HepG2 (cell line): ENCODE data around the gene ISG20. TPM values are rescaled to one million over a fixed set of nuclear protein-coding genes. Genes with fewer than 3 reads are reported as not detected.

Experiments
- ATAC-seq: fragments of 200-7000 bp; cut with Tn5 transposase; 3 replicates; pipeline ENCODE4 v1.9.1; 2020; ENCODE audit warnings: mild to moderate bottlenecking, moderate library complexity
- BruUV-seq: library from RNA; stranded (reverse); fragments of 400-500 nt; replicated peaks from 2 replicates; lab custom pipeline; 2021; lab: Mats Ljungman, UMichigan
- CTCF ChIA-PET: fragments of 300-600 bp; formaldehyde crosslinking; extraction: SDS; loops from one replicate; lab custom pipeline; 2021; ENCODE audit warnings: low total read pairs, inconsistent platforms, low intra/inter-chr PET ratio; lab: Yijun Ruan, JAX
- POLR2A ChIA-PET: fragments of 350-600 bp; sonication (Branson Sonifier 250); formaldehyde crosslinking; loops from one replicate; lab custom pipeline; 2020; ENCODE audit warnings: antibody characterized with exemption, inconsistent platforms; lab: Yijun Ruan, JAX
- DNase-seq: peaks from one replicate; pipeline ENCODE4 v3.0.0-alpha.2; 2015; ENCODE audit warnings: low spot score
- FAIRE-seq: peaks from 3 replicates; lab custom pipeline; 2011; peaks lifted over from hg19 to GRCh38; lab: Jason Lieb, UNC
- H2AFZ ChIP-seq: one replicate; pipeline ENCODE4 v1.6.1; 2011; ENCODE audit warnings: low read length, inconsistent platforms
- H3K27ac ChIP-seq: fragments of 300-600 bp; 3 replicates; pipeline ENCODE4 v1.8.0; 2011; ENCODE audit warnings: mixed run types, mild to moderate bottlenecking, mixed read lengths, low read length, inconsistent platforms; ENCODE audit not compliant: insufficient read depth; ENCODE audit errors: extremely low read length
- H3K27me3 ChIP-seq, 2 experiments: fragments of 200-600 bp in 1 of 2; 2 replicates in 1 of 2; 3 replicates in 1 of 2; pipeline versions ENCODE4 v1.6.0 to v1.8.0; 2011; ENCODE audit warnings: low read length in 2 of 2, mild to moderate bottlenecking in 2 of 2, moderate library complexity in 2 of 2, inconsistent platforms in 1 of 2; ENCODE audit not compliant: insufficient read depth in 2 of 2, control insufficient read depth in 1 of 2
- H3K36me3 ChIP-seq, 2 experiments: fragments of 200-600 bp in 1 of 2; replicated peaks in 1 of 2; 2 replicates in 1 of 2; 3 replicates in 1 of 2; pipeline versions ENCODE4 v1.5.1 to v1.8.0; 2011; ENCODE audit warnings: low read length in 2 of 2, inconsistent platforms in 1 of 2; ENCODE audit not compliant: insufficient read depth in 2 of 2, control insufficient read depth in 1 of 2
- H3K4me1 ChIP-seq: 2 replicates; pipeline ENCODE4 v1.5.1; 2012; ENCODE audit warnings: low read length, inconsistent platforms; ENCODE audit not compliant: insufficient read depth
- H3K4me2 ChIP-seq: 2 replicates; pipeline ENCODE4 v1.6.0; 2011; ENCODE audit warnings: low read depth, low read length, inconsistent platforms
- H3K4me3 ChIP-seq, 3 experiments: fragments of 200-600 bp in 1 of 3; sonication (generic), shearing (Covaris generic) in 1 of 3; replicated peaks in 1 of 3; 2 replicates each; pipeline ENCODE4 v1.5.1; 2011 to 2016; ENCODE audit warnings: low read length in 3 of 3, inconsistent platforms in 2 of 3, low read depth in 2 of 3, mild to moderate bottlenecking in 2 of 3, control low read depth in 1 of 3, mixed read lengths in 1 of 3; ENCODE audit not compliant: insufficient read depth in 1 of 3
- H3K79me2 ChIP-seq: one replicate; pipeline ENCODE4 v1.6.1; 2011; ENCODE audit warnings: low read length, inconsistent platforms; ENCODE audit not compliant: insufficient read depth
- H3K9ac ChIP-seq: 2 replicates; pipeline ENCODE4 v1.6.0; 2011; ENCODE audit warnings: mild to moderate bottlenecking, low read depth, low read length, inconsistent platforms; ENCODE audit not compliant: insufficient read depth
- H3K9me3 ChIP-seq: 2 replicates; pipeline ENCODE4 v1.5.1; 2012; ENCODE audit warnings: mild to moderate bottlenecking, low read length
- H4K20me1 ChIP-seq: 2 replicates; pipeline ENCODE4 v1.6.0; 2011; ENCODE audit warnings: inconsistent platforms, mild to moderate bottlenecking, low read length, moderate library complexity; ENCODE audit not compliant: insufficient read depth
- FOSL1 ChIP-seq: sonication (generic); formaldehyde crosslinking; IDR thresholded peaks from 2 replicates; pipeline ENCODE4 v1.9.0; 2021; ENCODE audit warnings: missing genetic modification reagents, borderline replicate concordance
- GRHL1 ChIP-seq: sonication (generic); formaldehyde crosslinking; conservative IDR thresholded peaks from 2 replicates; pipeline ENCODE4 v1.8.0; 2022; ENCODE audit warnings: missing genetic modification reagents
- HNF4A ChIP-seq: sonication (generic); formaldehyde crosslinking; IDR thresholded peaks from 2 replicates; pipeline ENCODE4 v1.4.0; 2020; ENCODE audit warnings: missing genetic modification reagents
- KAT8 ChIP-seq: IDR thresholded peaks from 2 replicates; pipeline ENCODE4 v1.6.1; 2016; ENCODE audit warnings: missing genetic modification reagents, missing compliant biosample characterization
- SALL1 ChIP-seq: sonication (generic); formaldehyde crosslinking; IDR thresholded peaks from 2 replicates; pipeline ENCODE4 v1.8.0; 2022; ENCODE audit warnings: mild to moderate bottlenecking, missing genetic modification reagents
- SCMH1 ChIP-seq: sonication (generic); formaldehyde crosslinking; IDR thresholded peaks from 2 replicates; pipeline ENCODE4 v1.9.0; 2021; ENCODE audit warnings: missing genetic modification reagents, mild to moderate bottlenecking, borderline replicate concordance
- SETDB1 ChIP-seq: sonication (generic); formaldehyde crosslinking; IDR thresholded peaks from 2 replicates; pipeline ENCODE4 v1.5.1; 2020; ENCODE audit warnings: missing genetic modification reagents, mild to moderate bottlenecking, borderline replicate concordance
- THAP9 ChIP-seq: sonication (generic); formaldehyde crosslinking; IDR thresholded peaks from 2 replicates; pipeline ENCODE4; 2020; ENCODE audit warnings: missing genetic modification reagents, mild to moderate bottlenecking, borderline replicate concordance
- ZNF318 ChIP-seq: sonication (generic); formaldehyde crosslinking; IDR thresholded peaks from 2 replicates; pipeline ENCODE4 v1.4.0; 2020; ENCODE audit warnings: mild to moderate bottlenecking, missing genetic modification reagents
- ZNF652 ChIP-seq: IDR thresholded peaks from 2 replicates; pipeline ENCODE4 v1.6.1; 2016; ENCODE audit warnings: low read depth, borderline replicate concordance
- ZNF768 ChIP-seq: sonication (generic); formaldehyde crosslinking; IDR thresholded peaks from 2 replicates; pipeline ENCODE4 v1.4.0; 2020; ENCODE audit warnings: missing genetic modification reagents
- WGBS: methylation state at CpG from one replicate; pipeline ENCODE4 v1.1.6; 2017; ENCODE audit warnings: low lambda C conversion rate; 5-methylcytosine and 5-hydroxymethylcytosine counted together
- in situ Hi-C: cut with HindIII; loops from 2 replicates; pipeline ENCODE4 v1.10.0; 2017; ENCODE audit warnings: low pct_unique_long_range_greater_than_20kb; ENCODE audit not compliant: extremely low pct_ligation_motif_present
- intact Hi-C: fragments of 100-400 bp; cut with micrococcal nuclease; formaldehyde crosslinking; loops from one replicate; pipeline ENCODE4 v1.10.0; 2022; ENCODE audit not compliant: unreplicated experiment
- polyA plus RNA-seq, 8 experiments: library from polyadenylated mRNA; depleted of rRNA in 3 of 8; stranded (reverse) in 7 of 8; unstranded in 1 of 8; fragments of >200 nt; fragmentation: Illumina TruSeq in 4 of 8; extraction: Trizol in 4 of 8; gene quantifications; 2 replicates each; pipeline versions ENCODE4 v1.2.1 to v1.2.3, GENCODE V29; 2011 to 2016; ENCODE audit warnings: low read depth in 4 of 8, missing spikeins in 1 of 8, mixed read lengths in 1 of 8; ENCODE audit not compliant: insufficient read depth in 1 of 8
- total RNA-seq, 5 experiments: library from RNA; depleted of rRNA; stranded (reverse); fragments of >200 nt; fragmentation: Illumina TruSeq; extraction: Trizol; gene quantifications; 2 replicates each; pipeline ENCODE4 v1.2.3, GENCODE V29; 2016; ENCODE audit warnings: low read depth in 1 of 5

Gene ISG20
- total and polyA plus RNA-seq, 2 of the 13 experiments (the other 11 are each of a cell fraction or from before 2014, with no cell fraction given): 6.3 to 31.5 TPM

GRCh38 chr15:88663141-88663621 lies 24.4 kb downstream of the ISG20 start:
- no peak overlapping the region for H3K4me2 ChIP-seq
- intact Hi-C loops (no loop called here), in situ Hi-C loops (loop anchor here (5.0 kb wide), 1 partner anchor 34 kb away; no protein-coding TSS in a partner anchor)
- no peaks in the 10 kb centered on the region for H3K36me3 ChIP-seq
- no peaks in the 10 kb centered on the region for H3K79me2 ChIP-seq
- peaks cover 2 to 12% of the 10 kb centered on the region in 2 experiments; a peak in 4 of 5 replicates for H3K27me3 ChIP-seq
- ChIA-PET POLR2A (no interaction called here), CTCF (no interaction called here)
- ATAC-seq (no peak), FAIRE-seq (no peak), DNase-seq (no peak)
- H2AFZ ChIP-seq: no peak overlapping the region
- no peak overlapping the region for H3K9ac ChIP-seq
- no peak overlapping the region for H3K27ac ChIP-seq
- WGBS: 13% methylated on average over 3 of the region's 6 CpGs
- H4K20me1 ChIP-seq: no peaks in the 10 kb centered on the region
- BruUV-seq: no TSS peak
- no peak overlapping the region for H3K4me3 ChIP-seq
- H3K4me1 ChIP-seq: no peaks in the 10 kb centered on the region
- no peaks in the 10 kb centered on the region for H3K9me3 ChIP-seq
- TF ChIP-seq SETDB1 (CRISPR knock-in tag) (no peak), GRHL1 (CRISPR knock-in tag) (no peak), SCMH1 (no peak), ZNF318 (CRISPR knock-in tag) (no peak), ZNF652 (no peak), ZNF768 (CRISPR knock-in tag) (no peak), SALL1 (CRISPR knock-in tag) (no peak), FOSL1 (no peak), THAP9 (CRISPR knock-in tag) (no peak), HNF4A (CRISPR knock-in tag) (no peak), KAT8 (no peak)
